GM21619 (cell line): ENCODE measurements around the gene SDHA.

ENCODE experiments used
- ATAC-seq: cut with Tn5 transposase; IDR thresholded peaks from one replicate; pipeline ENCODE4 v1.9.1; 2021; ENCODE audit not compliant: unreplicated experiment

Gene SDHA

GRCh38 chr5:217494-218456 lies at the start of gene SDHA, which contains the start of gene CCDC127:
Gene SDHA (plus strand): TSS chr5:218320. CDS start chr5:218356, 36 bp downstream.
Gene CCDC127 (minus strand): TSS chr5:218153. CDS start chr5:216849, 1,304 bp downstream.
- peak; percentile 56 for ATAC-seq

DNA sequence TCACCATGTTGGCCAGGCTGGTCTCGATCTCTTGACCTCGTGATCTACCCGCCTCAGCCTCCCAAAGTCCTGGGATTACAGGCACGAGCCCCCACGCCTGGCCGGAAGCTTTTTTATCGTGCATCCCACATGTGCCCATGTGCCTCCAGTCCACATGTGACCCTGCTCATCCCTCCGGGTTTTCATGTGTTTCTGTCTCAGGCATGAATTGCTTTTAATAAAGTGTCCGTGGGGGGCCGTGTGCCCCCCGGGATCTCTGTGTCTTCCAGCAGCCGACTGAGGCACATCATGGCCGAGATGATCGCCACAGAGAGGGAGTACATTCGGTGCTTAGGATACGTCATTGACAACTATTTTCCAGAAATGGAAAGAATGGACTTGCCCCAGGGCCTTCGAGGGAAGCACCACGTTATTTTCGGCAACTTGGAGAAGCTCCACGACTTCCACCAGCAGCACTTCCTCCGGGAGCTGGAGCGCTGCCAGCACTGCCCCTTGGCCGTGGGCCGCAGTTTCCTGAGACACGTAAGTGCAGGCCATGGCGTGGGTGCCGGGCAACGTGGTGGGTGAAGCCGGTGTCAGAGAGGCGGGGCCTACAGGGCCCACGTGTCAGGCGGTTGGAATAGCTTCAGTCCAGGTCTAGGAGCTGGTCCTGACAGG lies 48.9 kb upstream of the SDHA start:
- no peak for ATAC-seq

- ATAC-seq, result no peak
Observed at GRCh38 chr5:169728-170094, 48.4 kb upstream of the SDHA start.

DNA sequence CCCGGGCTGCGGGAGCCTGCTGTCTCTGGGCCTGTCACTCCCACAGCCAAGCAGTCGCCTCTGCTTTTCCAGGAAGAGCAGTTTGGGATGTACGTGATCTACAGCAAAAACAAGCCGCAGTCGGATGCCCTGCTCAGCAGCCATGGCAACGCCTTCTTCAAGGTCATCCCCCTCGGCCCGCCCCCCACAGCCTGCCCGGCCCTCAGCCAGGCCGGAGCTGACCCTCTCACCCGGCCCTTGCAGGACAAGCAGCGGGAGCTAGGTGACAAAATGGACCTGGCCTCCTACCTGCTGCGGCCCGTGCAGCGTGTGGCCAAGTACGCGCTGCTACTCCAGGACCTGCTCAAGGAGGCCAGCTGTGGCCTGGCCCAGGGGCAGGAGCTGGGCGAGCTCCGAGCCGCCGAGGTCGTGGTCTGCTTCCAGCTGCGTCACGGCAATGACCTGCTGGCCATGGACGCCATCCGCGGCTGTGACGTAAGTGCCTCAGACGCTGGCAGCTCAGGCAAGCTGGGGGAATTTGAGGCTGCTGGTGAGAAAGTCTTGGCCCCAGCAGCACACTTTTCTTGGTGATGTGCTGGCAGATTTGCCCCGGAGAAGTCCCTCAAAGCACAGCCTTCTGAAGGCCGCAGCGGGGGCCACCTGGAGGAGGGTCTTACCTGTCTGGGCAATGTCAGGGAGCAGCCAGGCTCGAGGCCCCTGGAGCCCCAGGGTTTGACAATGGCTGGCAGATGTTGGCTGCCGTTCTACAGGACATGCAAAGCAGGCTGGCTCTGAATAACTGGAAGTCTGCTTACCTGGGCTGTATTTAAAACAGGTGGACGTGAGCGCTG lies 46.9 kb upstream of the SDHA start:
- no peak for ATAC-seq

DNA sequence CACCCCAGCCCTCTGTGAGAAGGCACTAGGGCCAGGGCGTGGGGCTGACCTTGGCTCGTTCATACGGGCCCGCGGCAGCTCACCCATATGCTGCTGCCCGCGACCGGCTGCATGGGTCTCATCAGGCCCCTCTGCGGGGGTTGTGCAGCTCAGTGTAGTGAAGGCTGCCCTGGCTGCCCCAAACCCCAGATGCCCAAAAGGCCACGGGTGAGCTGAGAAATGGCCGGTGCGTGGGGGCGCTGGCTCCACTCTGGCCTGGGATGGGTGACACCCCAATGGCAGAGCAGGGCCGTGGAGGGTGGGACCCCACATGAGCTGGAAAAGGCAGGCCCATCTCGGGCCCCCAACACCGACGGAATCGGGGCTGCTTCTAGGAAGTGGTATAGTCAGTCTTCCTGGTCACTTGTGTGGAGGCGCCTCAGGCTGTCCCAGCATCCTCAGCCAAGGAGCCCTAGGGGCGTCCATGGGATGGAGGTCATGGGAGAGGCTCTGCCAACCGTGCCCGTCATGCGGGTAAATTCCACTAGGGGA lies 46.3 kb upstream of the SDHA start:
- no peak for ATAC-seq

- ATAC-seq, result no peak
Observed at GRCh38 chr5:172421-172820, 45.7 kb upstream of the SDHA start.

DNA sequence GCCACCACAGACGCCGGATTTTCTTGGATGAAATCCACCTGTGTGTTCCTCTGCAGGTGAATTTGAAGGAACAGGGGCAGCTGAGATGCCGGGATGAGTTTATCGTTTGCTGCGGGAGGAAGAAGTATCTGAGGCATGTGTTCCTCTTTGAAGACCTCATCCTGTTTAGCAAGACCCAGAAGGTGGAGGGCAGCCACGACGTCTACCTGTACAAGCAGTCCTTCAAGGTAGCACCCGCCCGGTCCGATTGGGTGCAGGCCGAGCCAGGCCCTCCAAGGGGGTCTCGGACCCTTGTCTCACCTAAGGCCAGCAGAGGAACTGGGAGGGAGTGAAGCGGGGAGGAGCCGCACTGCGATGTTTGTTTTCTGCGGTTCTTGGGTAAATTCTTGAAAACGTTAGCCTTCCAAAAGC lies 45.3 kb upstream of the SDHA start:
- ATAC-seq, result no peak

GRCh38 chr5:173392-174290 lies 44.5 kb upstream of the SDHA start:
- ATAC-seq, result no peak

GRCh38 chr5:174291-174600 lies 43.9 kb upstream of the SDHA start:
- ATAC-seq, result no peak

DNA sequence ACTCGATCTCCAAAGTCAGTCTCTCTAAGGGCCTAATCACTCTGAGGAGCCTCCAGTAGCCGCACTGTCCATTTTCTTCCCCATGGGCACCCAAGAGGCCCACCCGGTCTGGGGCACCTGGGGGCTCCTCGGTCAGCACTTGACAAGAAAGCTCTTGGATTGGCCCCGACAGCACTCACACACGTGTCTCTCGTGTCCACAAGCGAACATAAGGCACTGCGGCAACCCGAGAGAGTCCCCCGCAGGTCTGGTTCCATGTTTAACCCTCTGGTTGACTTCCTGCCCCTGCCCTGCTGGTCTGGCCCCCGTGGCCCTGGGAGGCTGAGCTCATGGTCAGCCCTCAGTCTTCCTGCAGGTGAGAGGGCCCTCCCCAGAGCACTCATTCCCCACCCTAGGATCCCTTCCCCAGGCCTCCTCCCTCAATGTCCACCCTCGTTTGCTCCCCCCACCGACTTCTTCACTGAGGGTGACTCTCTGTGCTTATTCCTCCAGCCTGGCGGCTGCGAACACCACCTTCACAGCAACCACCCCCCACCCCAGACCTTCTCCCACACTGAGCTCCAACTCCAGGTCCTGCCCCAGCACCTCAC lies 43.1 kb upstream of the SDHA start:
- no peak for ATAC-seq

DNA sequence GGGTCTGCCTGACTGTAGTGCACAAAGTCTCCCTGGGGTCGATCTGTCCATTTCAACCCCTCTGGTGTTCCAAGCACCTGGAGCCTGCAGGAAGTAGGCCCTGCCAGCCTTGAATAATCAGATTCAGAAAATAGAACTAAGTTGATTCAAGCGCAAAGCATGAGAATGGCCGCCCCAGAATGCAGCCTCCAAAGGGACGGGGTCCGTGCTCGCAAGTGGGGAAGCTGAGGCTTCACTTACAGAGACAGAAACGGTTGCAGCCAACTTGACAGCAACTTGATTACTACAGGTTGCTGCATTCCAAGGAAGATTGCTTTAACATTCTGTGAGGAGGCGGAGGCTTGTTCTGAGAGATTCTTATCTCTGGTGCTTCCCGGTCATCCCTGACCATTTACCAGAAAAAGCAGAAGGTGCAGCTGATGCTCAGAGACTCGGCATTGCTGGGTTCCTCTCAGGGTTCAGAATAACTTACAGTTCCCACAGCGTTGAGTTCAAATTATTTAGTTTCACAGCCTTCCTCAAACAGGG lies 41.8 kb upstream of the SDHA start:
- no peak for ATAC-seq

- no peak for ATAC-seq
Observed at GRCh38 chr5:178110-178509, 40.0 kb upstream of the SDHA start.

DNA sequence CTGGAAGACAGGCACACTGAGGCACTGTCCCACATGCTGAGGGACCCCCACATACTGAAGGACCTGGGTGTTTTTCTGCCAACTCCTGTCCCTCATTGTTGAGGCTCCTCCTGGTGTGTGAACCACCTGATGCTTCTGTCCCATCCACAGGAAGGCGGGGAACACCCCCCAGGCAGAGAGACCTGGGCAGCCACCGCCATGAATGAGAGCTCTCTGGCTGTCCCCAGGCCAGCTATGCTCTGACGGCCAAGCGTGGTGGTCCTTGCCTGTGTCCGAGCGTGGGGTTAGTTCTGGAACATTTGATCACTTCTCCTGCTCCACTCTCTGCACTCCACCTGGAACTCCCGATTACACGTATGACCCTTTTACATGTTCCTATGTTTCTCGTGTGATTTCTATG lies 38.7 kb upstream of the SDHA start:
- no peak for ATAC-seq

- no peak for ATAC-seq
Observed at GRCh38 chr5:180286-180918, 37.7 kb upstream of the SDHA start.

DNA sequence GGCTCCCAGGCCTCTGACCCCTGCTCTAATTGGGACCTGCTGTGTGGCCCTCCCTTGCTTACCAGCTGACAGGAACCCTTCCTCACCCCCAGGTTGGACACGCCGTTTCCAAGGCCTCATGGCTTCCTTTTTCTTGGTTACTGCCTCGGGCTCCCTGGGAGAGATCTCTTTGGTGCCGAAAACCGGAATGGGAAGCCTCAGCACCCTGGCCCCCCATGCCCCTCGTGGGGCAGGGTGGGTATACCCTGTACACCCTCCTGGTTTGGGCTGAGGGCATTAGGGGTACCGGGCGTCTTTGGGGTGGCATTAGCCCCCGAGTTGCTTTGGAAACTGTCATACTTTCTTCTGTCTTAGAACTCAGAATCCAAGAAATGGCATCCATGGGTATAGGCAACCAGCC lies 37.0 kb upstream of the SDHA start:
- ATAC-seq, result no peak

- ATAC-seq, result no peak
Observed at GRCh38 chr5:181566-181965, 36.6 kb upstream of the SDHA start.

- ATAC-seq, result no peak
Observed at GRCh38 chr5:182126-182525, 36.0 kb upstream of the SDHA start.

DNA sequence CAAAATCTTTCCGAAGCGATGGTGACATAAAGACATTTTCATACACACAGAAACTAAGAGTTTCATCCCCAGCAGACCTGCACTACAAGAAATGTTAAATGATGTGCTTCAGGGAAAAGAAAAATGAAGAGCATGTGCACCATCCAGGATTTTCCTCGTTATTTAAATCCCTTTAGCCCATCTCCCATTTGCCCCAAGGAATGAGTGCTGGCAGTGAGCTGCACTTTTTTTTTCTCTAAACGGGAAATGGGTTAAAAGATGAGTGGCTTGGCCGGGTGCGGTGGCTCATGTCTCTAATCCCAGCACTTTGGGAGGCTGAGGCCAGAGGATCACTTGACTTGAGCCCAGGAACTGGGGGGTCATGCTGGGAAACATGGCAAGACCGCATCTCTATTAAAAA lies 33.6 kb upstream of the SDHA start:
- no peak for ATAC-seq
